KBM-7 (cell line): Measurements from ENCODE around the gene LIMS4.
"Not testable (repeated sequence)": the region's sequence is repeated elsewhere in the genome, so short reads cannot be mapped to it uniquely, and the experiment has no call there.

Experiments used
- DNase-seq: peaks from one replicate; pipeline ENCODE4 v3.0.0-alpha.2; 2015
- in situ Hi-C: fragments of 300-500 bp; cut with MboI; formaldehyde crosslinking; loops from 2 replicates; pipeline ENCODE4 v1.14.3; 2020; ENCODE audit warnings: low sequenced_read_pairs, low pct_unique_long_range_greater_than_20kb, mixed read lengths

The LIMS4 gene

DNA sequence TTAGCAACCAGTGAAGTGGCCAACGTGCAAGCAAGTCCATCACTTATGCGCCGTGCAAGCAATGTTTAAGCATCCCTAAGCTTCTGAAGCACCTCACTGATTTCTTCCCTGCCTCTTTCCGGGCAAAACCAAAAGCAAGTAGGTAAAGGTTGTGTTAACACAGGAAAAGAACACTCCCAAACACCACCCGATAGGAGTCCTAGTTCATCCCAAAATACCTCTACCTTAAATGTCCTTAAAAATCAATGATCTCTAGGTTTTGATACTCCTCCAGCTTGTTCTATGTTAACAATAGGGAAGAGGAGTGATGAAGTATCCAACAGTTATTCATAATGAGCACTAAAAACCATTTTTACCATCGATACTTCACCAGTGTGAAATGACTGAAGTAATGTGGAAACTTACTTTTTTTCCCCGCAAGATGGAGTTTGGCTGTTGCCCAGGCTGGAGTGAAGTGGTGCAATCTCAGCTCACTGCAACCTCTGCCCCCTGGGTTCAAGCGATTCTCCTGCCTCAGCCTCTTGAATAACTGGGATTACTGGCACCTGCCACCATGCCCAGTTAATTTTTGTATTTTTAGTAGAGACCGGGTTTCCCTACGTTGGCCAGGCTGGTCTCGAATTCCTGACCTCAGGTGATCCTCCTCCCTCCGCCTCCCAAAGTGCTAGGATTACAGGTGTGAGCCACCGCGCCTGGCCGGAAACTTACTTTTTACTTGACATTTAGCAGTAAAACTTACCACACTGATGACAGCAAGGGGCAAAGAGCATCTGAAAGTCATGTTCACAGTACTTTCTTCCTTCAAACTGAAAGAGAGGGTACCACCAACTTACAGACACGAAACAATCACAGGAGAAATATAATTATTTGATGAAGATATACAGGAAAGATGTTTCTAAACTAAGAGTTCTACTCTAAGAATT is 16.1 kb downstream of the LIMS4 start:
- DNase-seq, in situ Hi-C loops: not testable (repeated sequence)

DNA sequence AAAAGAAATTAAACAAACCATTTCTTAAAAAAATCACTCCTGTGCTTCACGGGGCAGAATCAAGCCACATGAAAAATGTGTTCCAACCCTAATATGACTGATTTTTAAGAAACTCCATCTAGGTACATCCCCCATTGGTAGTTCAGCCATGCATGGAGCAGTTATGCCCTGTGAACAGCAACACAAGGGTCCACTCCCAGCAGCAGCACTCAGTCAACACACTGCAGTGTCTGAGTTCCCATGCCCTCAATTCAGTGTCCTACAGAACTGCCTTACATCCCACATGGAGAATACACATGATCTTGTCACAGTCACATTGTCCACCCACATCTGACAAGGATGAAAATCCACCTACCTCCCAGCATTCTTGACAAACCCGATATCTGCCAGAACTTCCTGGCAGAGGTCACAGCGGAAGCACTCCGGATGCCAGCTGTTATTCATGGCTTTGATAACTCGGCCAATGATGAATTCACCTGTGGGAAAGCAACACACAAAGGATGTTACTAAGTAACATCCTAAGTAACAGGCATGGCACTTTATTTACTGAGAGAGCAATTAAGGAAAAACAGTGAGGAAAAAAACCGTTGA is 17.4 kb downstream of the LIMS4 start:
- DNase-seq, in situ Hi-C loops: not testable (repeated sequence)

DNA sequence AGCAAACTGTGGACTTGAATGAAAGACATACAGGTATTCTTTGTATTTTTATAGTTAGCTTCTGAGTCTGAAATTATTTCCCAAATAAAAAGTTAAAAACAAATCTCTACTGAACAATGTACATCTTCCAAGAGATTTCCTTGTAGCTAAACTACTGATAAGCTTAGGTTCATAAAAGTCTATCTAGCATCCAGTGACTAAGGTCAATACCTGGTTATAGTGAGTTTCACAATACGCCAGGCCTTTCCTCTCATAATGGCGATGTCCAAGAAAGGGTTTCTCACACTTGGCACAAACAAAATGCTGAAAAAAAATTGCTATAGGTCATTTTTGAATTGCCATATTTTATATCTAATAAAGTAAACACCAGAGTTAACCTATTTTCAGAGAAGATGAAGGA is 21.7 kb downstream of the LIMS4 start:
- DNase-seq, in situ Hi-C loops: not testable (repeated sequence)

DNA sequence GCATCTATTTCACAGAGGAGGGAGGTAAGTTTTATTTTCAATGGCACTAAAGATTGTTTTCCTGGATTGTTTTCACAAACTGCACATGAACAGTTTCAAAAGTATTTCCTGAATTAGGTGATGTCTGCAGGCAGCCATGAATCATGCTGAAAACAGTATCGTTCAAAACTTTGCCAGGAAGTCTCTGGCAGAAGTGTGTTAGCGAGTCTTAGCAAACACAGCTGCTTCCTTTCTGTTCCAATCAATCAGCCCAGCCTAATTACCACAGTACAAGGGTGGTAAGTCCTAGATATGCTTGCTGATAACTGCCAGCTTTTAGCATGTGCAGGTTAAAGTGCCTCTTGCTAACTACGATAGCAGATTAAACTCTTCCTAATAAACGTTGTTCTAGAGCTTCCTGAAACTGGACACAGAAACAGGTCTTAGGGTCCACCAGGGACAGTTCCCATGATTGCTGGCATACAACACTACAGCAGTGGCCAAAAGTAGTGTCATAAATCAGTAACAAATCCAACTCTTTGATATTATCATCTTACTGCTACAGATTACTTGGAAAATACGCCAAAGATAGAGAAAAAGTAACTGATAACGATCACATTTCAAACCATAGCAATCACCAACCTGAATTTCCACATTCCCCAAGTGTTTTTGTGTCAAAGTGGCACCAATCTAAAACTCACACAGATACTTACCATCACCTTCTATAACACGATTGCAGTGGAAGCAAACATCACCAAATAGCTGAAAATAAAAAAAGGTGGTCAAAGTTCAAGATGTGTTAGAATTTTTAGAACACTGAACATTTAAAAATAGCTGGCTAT is 23.3 kb downstream of the LIMS4 start:
- DNase-seq, in situ Hi-C loops: not testable (repeated sequence)

DNA sequence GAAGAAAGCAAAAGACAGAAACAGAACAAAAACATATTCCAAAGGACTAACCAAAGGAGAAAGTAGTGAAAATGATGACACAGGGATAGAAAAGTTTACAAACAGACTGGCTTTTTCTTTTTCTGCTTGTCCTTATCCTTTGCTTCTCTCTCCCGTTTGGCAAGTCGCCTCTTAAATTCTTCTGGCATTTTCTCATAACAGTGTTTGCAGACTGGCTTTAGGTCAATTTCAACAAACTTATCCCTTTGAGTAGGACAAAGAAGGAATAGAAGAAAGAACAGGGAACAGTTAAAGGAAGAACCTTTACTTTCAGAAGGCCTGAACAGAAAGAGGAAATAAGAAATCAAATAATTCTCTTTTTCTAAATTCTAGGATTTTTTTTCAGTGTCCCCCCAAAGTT is 26.0 kb downstream of the LIMS4 start:
- DNase-seq, in situ Hi-C loops: not testable (repeated sequence)

DNA sequence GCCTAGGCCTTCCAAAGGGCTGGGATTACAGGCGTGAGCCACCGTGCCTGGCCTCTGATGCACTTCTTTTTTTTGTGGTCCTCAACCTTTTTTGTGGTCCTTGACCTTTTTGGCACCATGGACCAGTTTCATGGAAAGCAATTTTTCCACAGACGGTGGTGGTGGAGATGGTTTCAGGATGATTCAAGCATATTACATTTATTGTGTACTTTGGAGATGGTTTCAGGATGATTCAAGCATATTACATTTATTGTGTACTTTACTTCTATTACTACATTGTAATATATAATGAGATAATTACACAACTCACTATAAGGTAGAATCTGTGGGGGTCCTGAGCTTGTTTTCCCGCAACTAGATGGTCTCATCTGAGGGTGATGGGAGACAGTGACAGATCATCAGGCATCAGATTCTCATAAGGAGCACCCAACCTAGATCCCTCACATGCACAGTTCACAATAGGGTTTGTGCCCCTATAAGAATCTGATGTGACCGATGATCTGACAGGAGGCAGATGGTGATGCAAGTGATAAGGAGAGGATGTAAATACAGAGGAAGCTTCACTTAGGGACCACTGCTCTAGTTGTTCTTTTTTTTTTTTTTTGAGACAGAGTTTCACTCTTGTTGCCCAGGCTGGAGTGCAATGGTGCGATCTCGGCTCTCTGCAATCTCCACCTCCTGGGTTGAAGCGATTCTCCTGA is 29.2 kb downstream of the LIMS4 start:
- DNase-seq, in situ Hi-C loops: not testable (repeated sequence)

DNA sequence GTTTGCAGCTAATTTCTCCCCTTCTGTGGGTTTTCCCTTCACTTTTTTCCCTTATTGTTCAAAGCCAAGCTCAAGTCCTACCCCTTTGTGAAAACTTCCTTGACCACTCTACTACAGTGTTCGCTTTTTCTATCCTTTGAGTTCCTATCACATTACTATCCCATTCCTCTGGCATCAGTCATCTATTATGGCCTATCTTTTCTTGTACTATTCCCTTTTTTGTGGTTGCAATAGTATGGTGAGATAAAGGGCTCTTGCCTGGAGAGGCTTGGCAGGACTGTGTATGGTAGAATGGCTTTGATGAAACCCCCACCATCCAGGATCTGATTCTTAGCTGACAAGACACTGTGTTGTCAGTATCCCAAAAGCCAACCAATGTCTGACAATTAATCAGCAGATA is 30.7 kb downstream of the LIMS4 start:
- in situ Hi-C loops = not testable (repeated sequence)

DNA sequence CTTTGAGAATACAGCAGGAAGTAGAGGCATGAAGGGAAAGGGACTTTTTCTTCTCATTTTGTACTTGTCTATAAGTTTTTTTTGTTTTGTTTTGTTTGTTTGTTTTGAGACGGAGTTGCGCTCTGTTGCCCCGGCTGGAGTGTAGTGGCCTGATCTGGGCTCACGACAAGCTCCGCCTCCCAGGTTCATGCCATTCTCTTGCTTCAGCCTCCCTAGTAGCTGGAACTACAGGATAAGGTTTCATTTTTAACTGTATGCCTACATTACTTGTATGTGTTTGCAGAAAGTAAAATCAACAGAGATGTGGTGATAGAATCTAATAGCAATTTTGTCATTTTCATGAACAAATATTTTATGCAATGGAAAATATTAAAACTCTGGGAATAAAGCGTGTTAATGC is 38.1 kb downstream of the LIMS4 start:
- DNase-seq, in situ Hi-C loops: not testable (repeated sequence)

More for the DNA sequence above, 30.7 kb downstream of the LIMS4 start:
- not testable (repeated sequence) for DNase-seq

DNA sequence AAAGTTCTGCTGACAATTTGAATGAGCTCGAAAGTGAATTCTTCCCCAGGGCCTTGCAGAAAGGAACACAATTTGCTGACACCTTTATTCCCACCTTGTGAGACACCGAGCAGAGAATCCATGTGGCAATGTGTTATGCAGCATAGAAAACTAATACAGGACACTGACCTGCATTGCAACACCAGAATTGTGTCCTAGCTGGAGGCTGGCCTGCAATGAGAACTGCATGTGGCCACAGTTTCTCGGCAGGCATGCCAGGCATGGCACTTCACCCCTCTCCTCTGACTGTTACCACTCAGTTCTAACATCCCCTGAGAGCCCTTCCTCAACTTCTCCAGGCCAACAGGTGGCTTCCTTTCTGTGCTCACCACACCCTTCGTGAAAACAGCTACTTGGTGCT is 46.9 kb downstream of the LIMS4 start:
- DNase-seq, in situ Hi-C loops: not testable (repeated sequence)

DNA sequence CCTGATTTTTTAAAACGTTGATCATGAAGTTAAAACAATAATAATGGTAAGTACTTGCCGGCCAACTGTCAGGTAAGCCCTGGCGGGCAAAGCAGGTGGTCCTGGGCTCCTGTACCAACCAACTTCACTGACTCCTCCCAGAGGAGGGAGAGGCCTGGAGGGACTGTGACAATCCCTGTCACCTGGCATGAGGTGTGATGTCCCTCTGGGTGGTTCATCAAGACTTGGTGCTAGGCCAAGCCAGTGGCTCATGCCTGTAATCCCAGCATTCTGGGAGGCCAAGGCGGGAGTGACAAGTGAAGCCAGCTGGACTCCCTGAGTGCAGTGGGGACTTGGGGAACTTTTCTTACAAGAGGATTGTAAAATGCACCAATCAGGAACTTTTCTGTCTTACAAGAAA is 48.2 kb downstream of the LIMS4 start:
- DNase-seq, in situ Hi-C loops: not testable (repeated sequence)

DNA sequence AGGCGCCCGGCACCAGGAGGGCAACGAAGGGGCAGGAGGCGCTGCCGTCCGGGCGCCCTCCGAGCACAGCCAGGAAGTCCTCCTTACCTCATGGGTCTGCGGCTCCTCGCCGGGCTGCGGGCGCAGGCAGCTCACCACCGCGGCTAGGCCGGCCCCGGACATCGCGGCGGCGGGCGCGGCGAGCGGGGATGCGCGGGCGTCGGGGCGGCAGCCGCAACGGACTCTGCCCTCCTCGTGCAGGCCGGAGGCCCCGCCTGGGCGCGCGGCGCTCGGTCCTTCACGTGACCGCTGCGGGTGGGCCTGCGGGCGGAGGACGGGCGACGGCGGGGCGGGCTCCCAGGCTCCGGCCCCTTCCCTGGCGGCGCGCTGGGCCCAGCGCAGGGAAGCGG is 49.0 kb downstream of the LIMS4 start:
- in situ Hi-C loops, DNase-seq: not testable (repeated sequence)

DNA sequence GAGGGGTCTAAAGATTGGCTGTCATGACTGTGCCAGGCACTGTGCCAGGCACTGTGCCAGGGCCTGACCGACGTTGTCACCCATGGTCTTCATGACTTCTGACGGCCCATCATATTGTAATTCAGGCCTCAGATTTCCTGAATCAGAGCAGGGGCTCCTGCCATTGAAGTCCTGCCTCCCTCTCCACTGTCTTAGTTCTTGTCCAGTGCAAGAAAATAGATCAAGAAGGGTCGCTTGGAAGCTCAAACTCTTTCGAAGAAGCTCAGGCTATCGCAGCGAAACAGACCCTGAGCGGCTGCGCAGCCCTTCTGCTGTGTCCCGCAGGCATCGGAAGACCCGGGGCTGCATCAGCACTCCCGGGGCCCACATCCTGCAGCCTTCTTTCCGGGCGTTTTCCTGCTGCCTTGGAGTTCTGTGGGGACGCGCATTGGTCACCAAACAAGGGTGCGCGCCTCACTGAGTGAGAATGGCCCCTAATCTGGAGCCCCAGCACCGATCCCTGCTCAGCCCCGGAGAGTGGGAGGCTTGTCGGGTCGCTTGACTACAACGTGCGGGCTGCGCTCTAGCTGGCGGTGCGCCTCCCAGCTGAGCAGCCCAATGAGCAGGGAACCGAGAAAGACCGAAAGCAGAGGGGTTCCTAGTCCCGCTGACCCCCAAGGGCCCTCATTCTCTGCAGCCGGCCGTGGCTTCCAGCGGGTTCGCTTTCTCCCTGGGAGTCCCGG is 49.6 kb downstream of the LIMS4 start:
- in situ Hi-C loops, DNase-seq: not testable (repeated sequence)

DNA sequence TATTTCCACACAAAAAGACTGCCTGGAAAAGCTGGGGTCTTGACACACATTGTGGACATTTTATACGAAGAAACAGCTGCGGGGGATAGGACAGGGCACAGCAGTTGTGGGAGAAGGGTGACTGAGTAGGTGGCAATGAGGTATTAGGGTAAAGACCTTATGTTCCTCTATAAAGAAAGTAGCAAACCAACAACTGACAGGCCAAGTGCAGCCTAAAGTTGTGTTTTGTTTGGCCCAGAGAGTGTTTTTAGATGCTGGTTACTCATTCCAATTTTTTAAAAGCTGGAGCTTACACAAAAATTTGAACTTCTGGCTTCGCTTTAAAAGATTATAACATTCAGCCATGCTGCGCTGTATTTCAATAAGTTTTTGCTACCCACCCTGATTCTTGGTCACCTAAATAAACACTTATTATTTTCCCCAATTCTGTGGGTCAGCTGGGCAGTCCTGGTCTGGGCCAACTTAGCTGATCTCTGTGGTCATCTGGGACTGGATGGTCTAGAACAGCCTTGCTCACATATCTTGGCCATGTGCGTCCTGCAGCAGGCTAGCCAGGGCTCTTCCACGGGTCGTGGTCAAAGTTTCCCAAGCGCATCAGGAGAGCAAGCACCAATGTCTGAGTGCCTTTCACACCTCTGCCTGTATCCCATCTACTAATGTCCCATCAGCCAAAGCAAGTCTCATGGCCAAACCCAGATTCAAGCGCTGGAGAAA is 51.8 kb downstream of the LIMS4 start:
- DNase-seq, in situ Hi-C loops: not testable (repeated sequence)

DNA sequence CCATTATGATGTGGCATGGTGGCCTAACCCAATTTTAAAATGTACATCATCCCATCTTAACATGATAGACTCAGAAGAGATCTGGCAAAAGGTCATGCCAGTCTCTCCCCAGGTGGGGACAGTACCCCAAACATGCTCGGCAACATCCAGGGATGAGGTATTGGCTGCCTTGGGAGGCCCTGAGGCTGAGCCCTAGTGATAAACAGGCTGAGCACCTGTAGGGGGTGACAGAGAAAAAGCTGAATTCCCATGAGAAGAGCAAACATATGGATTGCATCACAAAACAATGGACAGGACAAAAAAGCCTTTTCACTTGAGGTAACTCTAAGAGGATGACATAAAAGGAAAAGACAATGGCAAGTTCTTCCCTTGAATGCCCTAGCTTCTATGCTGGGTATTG is 65.5 kb downstream of the LIMS4 start:
- in situ Hi-C loops, DNase-seq: not testable (repeated sequence)

DNA sequence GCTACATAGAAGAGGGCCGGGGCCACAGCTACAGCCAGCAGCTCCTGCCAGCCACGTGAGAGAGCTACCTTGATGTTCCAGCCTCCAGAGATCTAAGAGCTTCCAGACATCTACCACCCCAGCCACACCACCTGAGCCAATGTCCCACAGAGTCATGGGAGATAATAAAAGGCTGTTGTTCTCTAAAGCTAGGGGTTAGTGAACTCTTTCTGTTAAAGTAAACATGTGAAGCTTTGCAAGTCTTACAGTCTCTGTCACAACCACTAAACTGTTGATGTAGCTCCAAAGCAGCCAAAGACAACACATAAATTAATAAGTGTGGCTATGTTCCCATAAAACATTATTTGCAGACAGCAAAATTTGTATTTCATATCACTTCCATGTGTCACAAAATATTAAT is 67.6 kb downstream of the LIMS4 start:
- in situ Hi-C loops, DNase-seq: not testable (repeated sequence)

DNA sequence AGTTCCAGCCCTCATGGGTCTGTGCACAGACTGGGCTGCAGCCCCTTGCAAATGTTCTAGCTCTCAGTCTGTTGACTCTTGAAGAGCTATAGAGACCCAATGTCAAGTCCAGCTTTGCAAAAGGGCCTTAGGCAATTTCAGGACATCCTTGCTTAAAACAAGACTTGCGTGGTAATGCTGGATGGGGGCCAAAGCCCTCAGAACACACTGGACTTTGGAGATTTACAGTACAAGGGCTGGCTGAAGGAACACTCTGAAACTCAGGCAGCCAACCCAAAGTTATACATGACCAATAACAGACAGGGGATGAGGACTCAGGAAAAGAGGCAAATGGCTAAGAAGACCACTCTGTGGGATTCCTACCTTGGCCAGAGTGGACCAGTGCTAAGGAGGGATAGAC is 68.4 kb downstream of the LIMS4 start:
- DNase-seq, in situ Hi-C loops: not testable (repeated sequence)

DNA sequence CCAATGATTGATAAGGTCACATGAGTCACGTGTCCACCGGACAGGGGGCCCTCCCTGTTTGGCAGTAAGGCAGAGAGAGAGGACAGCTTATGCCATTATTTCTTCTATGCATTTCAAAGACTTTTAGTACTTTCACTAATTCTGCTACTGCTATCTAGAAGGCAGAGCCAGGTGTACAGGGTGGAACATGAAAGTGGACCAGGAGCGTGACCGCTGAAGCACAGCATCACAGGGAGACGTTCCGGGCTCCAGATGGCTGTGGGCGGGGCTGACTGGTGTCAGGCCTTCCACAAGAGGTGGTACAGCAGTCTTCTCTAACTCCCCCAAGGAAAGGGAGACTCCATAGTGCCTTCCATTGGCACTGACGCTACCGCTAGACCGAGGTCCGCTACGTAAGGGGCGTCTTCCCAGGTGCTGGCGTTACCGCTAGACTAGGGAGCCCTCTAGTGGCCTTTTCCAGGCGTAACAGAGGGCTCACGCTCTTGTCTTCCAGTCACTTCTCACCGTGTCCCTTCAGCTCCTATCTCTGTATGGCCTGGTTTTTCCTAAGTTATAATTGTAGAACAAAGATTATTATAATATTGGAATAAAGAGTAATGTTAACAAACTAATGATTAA is 71.5 kb downstream of the LIMS4 start:
- in situ Hi-C loops, DNase-seq: not testable (repeated sequence)
